DMS 273 treated with DMSO at 0.1 percent for 48 hours (cell line): ENCODE measurements around the gene LRFN2.

Experiments
- DNase-seq: peaks from one replicate; lab custom pipeline; 2025; lab: John Stamatoyannopoulos, UW

Gene LRFN2

GRCh38 chr6:40517654-40518053, 69.5 kb downstream of the LRFN2 start:
- no peak for DNase-seq

GRCh38 chr6:40516429-40516828, 70.7 kb downstream of the LRFN2 start:
- no peak for DNase-seq

GRCh38 chr6:40512340-40512739, 74.8 kb downstream of the LRFN2 start:
- no peak for DNase-seq

- DNase-seq, result no peak
Measured at GRCh38 chr6:40511884-40512283, 75.3 kb downstream of the LRFN2 start.

GRCh38 chr6:40510442-40510841, 76.7 kb downstream of the LRFN2 start:
- DNase-seq, result no peak

GRCh38 chr6:40509716-40510260, 77.4 kb downstream of the LRFN2 start:
- no peak for DNase-seq

GRCh38 chr6:40509086-40509485, 78.1 kb downstream of the LRFN2 start:
- no peak for DNase-seq

GRCh38 chr6:40506954-40507353, 80.2 kb downstream of the LRFN2 start:
- DNase-seq, result no peak

- no peak for DNase-seq
Measured at GRCh38 chr6:40505191-40505810, 81.9 kb downstream of the LRFN2 start.

- DNase-seq, result no peak
Measured at GRCh38 chr6:40504274-40504673, 82.9 kb downstream of the LRFN2 start.

- DNase-seq, result no peak
Measured at GRCh38 chr6:40500227-40500626, 86.9 kb downstream of the LRFN2 start.

GRCh38 chr6:40499215-40499614, 87.9 kb downstream of the LRFN2 start:
- no peak for DNase-seq

- no peak for DNase-seq
Measured at GRCh38 chr6:40498148-40498547, 89.0 kb downstream of the LRFN2 start.

- no peak for DNase-seq
Measured at GRCh38 chr6:40492187-40492586, 95.0 kb downstream of the LRFN2 start.

GRCh38 chr6:40490508-40490907, 96.7 kb downstream of the LRFN2 start:
- no peak for DNase-seq

GRCh38 chr6:40489798-40490197, 97.4 kb downstream of the LRFN2 start:
- DNase-seq, result no peak

GRCh38 chr6:40486576-40486975, 100.6 kb downstream of the LRFN2 start:
- DNase-seq, result no peak

- DNase-seq, result no peak
Measured at GRCh38 chr6:40485795-40486194, 101.4 kb downstream of the LRFN2 start.

- no peak for DNase-seq
Measured at GRCh38 chr6:40485300-40485699, 101.9 kb downstream of the LRFN2 start.

- no peak for DNase-seq
Measured at GRCh38 chr6:40484066-40484465, 103.1 kb downstream of the LRFN2 start.

GRCh38 chr6:40482532-40482931, 104.6 kb downstream of the LRFN2 start:
- no peak for DNase-seq

- DNase-seq, result no peak
Measured at GRCh38 chr6:40480678-40481077, 106.5 kb downstream of the LRFN2 start.

GRCh38 chr6:40479706-40480105, 107.5 kb downstream of the LRFN2 start:
- no peak for DNase-seq
